HG03039 (cell line): Measurements from ENCODE around the gene RNF32.
"Not testable (repeated sequence)": the region's sequence is repeated elsewhere in the genome, so short reads cannot be mapped to it uniquely, and the experiment has no call there.

Experiments used
- ATAC-seq: cut with Tn5 transposase; IDR thresholded peaks from one replicate; pipeline ENCODE4 v1.9.1; 2021; ENCODE audit warnings: mild to moderate bottlenecking, moderate library complexity; ENCODE audit not compliant: unreplicated experiment

RNF32 gene

DNA sequence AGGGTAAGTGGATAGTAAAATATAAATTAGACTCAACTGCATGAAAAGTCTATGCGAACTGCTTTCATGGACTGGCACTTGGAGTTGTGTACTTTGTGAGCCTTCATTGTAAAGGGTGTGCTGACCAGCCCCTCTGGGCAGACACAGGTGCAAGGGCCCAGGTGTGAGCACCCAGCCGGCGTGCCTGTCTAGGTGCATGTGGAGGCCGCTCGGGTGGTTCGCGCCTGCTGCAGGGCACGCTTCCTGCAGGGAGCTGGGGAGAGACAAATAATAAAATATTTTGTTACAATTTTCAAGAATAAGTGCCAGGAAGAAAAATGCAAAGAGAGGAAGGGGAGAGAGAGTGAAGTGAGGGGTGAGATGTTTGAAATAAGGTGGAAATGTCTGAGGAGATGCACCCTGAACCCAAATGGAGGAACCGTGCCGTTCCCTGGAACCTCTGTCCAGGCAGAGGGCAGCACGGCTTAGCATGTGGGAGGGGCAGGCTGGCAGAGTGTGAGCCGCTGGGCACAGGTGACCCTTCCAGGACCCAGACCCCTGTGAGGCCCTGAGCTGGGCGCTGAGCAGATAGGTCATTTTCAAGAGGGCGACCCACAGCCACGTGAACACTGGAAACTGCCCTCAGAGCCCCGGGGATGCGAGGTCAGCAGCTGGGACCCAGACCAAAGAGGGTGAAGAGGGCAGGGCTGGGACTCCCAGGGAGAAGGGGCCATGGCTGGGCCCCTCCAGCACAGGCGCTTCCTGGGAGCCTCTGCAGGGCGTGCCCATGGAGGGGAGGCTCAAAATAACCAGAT, 28.7 kb downstream of the RNF32 start:
- ATAC-seq = no peak

DNA sequence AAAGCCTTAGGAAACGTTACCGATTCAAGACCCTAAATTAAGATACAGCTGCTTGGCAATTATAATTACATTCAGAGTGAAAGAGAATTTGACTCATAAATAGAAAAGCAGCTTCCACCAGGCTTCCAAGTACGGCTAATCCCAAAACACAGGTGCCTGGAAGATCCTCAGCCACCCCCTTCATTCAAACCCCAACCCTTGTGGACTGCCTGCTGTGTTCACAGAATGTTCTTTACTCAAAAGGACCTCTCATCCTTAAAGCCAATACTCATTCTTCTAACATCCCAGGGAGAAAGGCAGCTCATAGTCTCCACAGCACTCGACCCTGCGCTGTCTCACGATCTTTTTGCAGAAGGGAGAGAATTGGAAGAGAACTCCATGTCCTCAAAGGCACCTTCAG, 32.9 kb downstream of the RNF32 start:
- ATAC-seq = no peak

DNA sequence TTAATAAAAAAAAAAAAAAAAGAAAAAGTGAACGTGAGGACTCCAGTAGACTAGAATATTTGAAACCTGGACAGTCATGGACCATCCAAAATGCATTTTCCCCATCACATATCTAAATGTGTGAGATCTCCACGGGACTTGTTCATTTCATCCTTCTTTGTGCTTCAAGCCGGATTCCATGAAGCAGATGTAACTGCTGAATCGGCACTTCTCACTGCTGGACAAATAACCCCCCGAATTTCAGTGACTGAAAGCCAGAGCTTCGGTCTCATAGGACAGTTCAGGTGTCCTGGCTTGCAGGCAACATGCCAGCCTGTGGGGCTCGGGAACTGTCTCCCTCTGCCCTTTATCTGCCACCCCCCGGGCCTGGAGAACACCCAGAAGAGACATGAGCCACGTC, 33.3 kb downstream of the RNF32 start:
- no peak for ATAC-seq

DNA sequence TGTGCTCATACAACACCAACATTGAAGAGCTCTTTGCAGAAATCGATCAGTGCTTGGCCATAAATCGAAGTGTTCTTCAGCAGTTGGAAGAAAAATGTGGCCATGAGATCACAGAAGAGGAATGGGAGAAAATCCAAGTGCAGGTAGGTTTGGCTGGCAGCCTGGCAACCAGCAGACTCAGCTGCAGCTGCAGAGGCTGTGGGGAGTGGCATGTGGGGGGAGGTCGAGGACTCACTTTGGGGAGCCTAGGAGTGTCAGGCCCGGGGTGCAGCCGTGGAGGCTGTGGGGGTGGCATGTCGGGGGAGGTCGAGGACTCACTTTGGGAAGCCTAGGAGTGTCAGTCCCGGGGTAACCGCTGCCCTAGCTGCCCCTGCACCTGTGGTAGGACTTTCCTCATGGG, 35.1 kb downstream of the RNF32 start:
- no peak for ATAC-seq

DNA sequence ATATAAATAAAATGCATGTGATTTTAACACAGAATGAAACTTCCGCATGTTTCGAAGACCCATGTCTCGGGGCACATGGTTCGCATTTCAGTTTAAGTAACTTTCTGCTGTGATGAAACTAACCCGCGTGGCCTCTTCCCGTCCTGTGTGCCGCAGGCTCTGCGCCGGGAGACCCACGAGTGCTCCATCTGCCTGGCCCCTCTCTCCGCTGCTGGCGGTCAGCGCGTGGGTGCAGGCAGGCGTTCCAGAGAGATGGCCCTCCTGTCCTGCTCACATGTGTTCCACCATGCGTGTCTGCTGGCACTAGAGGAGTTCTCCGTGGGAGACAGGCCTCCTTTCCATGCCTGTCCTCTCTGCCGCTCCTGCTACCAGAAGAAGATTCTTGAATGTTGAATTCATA, 35.7 kb downstream of the RNF32 start:
- no peak for ATAC-seq

DNA sequence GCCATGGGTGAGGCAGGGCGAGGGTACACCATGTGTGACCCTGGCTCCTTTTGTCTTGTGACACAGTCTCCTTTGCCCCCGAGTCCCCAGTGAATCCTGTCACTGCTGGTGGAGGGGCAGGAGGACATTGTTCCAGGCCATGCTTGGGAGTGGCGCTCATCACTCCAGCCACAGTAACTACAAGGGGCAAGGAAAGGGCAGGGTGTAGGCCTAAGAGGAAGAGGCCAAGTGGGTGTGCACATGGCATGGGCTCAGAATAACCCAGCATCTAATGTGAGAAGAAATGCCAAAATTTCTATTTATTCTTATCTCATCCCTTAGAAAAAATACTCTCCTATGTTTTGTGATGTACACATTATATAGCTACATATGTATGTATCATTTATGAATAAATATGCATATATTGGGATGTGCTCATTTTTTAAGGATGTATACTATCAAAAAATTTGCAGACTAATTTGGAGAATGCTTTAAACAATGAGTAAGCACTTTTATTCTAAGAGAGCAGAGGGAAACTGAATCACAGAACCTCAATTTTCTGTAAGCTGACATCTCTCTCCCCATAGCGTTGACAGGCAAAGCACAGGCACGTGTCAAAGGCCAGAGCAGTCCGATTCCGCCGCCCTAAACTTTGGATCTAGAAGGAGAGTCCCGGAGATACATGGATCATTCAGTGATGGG, 36.9 kb downstream of the RNF32 start:
- no peak for ATAC-seq

DNA sequence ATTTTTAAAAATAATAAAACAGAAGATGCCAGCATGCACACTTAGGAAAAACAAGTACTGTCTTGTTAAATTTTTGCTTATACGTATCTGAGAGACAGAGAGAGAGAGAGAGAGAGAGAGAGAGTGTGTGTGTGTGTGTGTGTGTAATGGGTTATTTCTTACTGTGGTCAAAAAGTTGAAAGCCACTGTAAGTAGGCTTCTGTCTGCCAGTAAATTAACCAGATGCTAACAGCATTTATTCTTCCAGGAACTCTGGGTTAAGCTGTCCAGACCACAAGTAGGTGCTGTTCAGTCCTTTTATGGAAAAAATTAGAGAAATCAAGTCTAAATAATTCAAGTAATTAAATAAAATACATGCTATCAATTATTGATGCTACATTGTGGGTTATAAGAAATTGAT, 39.7 kb downstream of the RNF32 start:
- no peak for ATAC-seq

DNA sequence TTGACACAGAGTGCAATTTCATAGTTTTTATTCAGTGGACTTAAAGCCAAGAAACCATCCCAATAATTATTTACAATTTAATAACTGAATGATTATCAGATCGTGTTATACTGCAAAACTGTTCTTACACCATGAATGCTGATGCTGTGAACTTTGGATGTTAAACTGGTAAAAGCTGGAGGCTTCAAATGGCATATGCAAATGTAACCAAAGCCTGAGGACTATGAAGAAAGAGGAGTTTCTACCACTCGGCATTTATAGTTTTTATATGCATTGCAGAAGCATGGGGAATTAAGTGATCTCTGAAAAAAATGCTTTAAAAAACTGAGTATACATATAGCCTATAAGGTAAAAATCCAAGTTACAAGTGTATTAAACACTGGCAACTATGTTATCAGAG, 42.4 kb downstream of the RNF32 start:
- ATAC-seq = no peak

DNA sequence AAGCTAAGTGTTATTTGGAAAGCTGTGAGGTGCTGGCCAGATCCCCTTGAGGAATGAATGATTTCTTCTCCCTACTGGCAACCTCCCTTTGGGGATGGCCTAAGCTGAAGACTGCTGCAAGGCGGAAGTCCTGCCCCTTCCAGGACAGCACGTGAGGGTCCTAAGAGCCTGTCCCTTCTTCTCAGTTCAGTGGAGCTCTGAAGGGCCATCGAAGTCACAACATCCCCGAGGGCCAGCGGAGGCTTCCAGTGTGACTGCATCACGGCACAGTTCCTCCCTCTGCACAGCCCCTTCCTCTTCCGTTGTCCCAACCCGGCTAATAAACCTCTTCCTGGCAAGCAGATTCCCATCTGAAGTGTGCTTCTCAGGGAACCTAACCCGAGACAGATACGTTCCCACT, 43.7 kb downstream of the RNF32 start:
- ATAC-seq = no peak

DNA sequence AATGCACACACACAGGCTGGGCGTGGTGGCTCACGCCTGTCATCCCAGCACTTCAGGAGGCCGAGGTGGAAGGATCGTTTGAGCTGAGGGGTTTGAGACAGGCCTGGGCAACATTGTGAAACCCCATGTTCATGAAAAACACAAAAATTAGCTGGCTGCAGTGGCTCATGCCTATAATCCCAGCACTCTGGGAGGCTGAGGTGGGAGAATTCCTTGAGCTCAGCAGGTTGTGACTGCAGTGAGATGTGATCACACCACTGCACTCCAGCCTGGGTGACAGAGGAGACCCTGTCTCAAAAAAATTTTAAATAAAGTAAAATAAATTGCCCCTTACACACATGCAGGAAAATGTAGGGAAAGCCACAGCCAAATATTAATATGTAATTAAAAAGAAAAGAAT, 44.1 kb downstream of the RNF32 start:
- ATAC-seq = no peak

DNA sequence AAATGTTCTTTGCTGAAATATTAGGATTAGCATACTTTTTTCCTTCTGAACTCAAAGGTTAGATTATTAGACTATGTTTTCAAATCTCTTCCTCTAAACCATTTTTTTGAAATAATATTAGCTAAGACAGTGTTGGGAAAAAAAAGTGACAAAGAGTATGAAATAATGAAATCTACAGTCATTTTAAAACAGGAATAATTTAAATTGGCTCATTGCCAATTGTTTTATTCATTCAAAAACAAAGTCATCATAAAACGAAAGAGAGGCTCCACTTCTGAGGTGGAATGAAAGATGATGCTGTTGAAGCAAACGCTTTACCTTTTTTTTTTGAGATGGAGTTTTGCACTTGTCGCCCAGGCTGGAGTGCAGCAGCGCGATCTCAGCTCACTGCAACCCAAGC, 51.2 kb downstream of the RNF32 start:
- ATAC-seq = no peak

DNA sequence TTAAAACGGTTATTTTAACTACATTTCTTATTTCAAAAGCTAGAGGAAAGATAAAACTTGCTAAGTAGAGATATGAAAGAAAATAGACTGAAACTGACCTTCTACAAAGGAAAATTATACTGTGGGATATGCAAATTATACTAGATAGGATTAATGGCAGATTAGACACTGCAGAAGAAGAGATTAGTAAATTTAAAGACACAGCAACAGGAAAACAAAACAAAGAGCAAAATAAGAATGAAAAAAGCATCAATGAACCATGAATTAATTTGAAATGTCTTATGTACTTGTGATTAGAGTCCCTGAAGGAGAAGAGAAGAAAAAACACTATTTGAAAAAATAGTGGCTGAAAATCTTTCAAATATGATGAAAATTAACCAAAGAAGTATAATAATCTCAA, 52.3 kb downstream of the RNF32 start:
- ATAC-seq = no peak

DNA sequence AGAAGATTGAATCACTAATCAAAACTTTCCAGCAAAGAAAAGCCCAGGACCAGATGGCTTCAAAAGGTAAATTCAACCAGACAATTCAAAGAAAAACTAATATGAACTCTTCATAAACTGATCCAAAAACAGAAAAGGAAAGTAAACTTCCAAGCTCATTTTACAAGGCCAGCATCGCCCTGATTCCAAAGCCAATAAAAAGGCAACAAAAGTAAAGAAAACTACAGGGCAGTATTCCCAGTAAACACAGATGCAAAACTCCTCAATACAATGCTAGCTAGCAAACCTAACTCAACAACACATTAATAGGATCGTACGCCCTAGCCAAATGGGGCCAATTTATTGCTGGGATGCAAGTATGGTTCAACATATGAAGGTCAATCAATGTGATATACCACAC, 53.1 kb downstream of the RNF32 start:
- no peak for ATAC-seq

DNA sequence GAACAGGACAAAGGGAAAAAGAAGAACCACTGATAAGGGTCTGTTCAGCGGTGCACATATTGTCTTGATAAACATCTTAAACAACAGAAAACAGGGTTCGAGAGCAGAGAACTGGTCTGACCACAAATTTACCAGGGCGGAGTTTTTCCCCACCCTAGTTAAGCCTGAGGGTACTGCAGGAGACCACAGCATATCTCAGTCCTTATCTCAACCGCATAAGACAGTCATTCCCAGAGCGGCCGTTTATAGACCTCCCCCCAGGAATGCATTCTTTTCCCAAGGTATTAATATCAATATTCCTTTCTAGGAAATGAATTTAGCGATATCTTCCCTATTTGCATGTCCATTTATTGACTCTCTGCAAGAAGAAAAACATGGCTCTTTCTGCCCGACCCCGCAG, 56.7 kb downstream of the RNF32 start:
- not testable (repeated sequence) for ATAC-seq

DNA sequence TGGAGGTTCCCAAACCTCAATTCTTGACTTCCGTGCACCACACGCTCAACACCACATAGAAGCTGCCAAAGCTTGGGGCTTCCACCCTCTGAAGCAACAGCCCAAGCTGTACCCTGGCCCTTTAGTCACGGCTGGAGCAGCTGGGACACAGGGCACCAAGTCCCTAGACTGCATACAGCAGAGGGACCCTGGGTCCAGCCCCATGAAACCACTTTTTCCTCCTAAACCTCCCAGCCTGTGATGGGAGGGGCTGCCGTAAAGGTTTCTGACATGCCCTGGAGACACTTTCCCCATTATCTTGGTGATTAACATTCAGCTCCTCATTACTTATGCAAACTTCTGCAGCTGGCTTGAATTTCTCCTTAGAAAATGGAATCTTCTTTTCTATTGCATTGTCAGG, 57.9 kb downstream of the RNF32 start:
- ATAC-seq = not testable (repeated sequence)

DNA sequence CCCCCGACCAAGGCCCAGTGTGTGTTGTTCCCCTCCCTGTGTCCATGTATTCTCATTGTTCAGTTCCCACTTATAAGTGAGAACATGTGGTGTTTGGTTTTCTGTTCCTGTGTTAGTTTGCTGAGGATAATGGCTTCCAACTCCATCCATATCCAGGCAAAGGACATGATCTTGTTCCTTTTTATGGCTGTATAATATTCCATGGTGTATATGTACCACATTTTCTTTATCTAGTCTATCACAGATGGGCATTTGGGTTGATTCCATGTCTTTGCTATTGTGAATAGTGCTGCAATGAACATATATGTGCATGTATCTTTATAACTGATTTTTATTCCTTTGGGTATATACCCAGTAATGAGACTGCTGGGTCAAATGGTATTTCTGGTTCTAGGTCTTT, 61.2 kb downstream of the RNF32 start:
- ATAC-seq = not testable (repeated sequence)

DNA sequence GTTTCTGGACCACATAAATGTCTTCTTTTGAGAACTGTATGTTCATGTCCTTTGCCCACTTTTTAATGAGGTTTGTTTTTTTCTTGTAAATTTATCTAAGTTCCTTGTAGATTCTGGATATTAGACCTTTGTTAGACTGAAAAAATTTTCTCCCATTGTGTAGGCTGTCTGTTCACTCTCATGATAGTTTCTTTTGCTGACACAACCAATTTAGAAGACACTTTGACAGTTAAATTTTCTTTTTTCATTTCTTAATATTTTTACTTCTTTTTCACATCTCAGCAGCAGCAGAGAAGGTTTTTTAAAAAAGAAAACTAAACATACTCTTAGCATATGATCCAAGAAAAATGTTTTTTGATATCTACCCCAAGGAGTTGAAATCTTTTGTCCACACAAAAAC, 61.8 kb downstream of the RNF32 start:
- ATAC-seq = no peak

DNA sequence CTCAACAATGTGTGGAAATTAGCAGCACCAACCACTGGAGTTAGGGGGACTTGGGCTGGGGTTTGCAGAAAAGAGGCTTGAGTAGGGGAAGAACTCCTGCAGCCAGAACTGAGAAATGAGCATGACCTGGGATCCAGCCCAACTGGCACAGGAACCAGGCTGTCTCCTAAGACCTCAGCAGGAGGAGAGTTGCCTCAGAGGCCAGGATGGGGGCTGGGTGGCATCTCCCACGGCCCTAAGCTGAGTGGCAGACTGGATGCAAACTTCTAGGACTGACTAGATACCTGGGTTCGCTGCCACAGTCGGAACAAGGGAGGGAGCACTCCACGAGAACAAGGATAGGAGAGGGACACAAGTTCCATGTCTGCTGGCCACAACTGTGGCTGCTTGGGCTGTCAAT, 62.6 kb downstream of the RNF32 start:
- ATAC-seq = no peak

DNA sequence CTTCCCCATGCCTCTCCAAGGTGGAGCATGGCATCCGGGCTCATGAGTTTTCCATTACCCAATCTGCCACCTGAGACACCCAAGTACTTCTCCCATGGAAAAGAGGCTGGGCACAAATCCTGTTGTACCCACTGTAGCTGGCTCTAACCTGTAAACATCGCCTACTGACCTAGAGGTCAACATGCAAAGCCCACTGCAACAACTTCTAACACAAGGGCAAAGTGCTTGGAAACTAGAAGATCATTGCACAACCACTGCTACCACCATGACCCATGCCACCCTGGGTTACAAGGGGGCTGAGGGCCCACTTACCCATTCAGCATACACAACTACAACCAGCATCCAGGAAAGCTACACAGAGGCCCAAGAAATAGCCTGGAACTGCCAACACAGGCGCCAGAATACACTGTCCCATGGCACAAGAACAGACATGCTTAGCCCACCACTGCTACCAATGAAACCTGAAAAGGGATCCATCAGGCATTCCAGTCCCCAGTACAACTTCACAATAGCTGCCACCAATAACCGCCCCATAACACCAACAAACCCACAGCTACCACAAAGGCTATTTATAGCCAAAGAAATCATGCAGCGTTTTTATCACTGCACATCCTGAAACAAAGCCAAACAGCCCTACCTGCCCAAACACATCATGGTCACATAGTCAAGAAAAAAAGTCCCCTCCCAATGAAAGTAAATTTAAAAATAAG, 63.4 kb downstream of the RNF32 start:
- no peak for ATAC-seq

DNA sequence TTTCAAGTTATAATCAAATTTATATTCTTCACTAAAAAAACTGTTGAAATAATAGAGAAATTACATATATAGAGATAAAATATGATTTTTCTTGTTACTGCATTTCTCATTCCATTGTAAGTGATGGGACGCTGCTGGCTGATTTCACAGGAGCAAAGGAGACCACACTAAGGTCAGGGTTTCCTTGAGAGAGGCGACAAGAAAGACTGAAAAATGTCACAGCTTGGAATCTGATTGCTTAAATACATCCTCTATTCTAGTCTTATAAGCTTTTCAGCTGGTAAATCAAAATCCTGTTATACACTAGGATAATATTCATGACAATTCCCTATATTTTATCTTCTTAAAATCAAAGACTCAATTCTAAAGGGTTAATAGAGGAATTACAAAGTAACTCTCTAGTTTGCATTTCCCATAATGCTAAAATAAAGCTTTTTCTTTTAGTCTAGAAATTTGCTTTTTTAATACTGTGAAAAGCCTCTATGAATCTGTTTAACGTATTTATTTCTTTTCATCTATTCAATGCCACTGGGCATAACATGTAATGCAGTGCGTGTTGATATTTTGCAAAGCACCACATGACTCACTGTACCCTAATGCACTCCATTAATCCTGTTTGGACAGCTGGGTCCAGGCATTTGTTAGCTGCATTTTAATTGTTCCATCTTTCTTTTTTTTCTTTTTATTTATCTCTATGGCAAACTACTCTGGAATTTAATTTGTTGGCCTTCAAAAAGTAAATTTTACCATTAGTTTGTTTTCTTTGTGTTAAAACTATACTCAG, 81.7 kb downstream of the RNF32 start:
- no peak for ATAC-seq

DNA sequence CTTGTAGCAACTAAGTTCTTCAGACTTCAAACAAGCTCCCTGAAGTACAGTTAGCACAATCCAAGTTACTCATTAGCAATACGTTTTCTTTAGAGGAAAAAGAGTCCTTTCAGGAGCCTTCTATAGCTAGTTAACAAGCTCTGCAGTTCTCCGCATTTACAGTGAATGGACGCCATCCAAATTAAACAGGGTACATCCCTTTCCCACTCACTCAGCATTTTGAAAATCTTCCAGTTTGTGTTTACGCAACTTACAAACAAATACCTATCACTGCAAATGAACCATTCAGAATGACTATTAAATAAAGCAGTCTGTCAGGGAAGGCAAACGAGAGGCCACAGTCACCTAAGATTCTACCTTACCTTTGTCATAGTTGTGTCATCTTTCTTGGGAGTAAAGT, 84.5 kb downstream of the RNF32 start:
- no peak for ATAC-seq
